Measurements from ENCODE around the gene GREM2. TPM values are rescaled to one million over a fixed set of nuclear protein-coding genes. Genes with fewer than 3 reads are reported as not detected.

Gene GREM2
- total RNA-seq, 2 donors from 2014 or later = under 0.01 TPM; not detected in 1

DNA sequence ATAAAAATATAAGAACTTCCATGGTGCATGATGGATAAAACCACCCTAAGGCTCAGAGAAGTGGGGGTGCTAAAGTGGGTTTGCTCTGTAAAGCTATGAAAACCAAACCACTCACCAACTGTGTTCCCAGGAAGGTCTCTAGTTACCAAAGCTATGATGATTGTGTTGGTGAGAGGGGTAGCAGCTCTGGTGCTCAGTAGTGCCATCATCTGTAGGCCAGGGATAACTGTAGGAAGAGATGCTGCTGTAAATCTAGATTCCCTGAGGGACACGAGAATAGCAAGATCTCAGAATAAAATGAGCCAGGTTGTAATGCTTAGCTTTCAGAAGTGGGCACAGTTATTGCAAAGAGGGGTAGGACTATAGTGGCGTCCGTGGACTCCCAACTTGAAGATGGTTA, 124.5 kb downstream of the GREM2 start:
- TF ChIP-seq, protein P1, sequence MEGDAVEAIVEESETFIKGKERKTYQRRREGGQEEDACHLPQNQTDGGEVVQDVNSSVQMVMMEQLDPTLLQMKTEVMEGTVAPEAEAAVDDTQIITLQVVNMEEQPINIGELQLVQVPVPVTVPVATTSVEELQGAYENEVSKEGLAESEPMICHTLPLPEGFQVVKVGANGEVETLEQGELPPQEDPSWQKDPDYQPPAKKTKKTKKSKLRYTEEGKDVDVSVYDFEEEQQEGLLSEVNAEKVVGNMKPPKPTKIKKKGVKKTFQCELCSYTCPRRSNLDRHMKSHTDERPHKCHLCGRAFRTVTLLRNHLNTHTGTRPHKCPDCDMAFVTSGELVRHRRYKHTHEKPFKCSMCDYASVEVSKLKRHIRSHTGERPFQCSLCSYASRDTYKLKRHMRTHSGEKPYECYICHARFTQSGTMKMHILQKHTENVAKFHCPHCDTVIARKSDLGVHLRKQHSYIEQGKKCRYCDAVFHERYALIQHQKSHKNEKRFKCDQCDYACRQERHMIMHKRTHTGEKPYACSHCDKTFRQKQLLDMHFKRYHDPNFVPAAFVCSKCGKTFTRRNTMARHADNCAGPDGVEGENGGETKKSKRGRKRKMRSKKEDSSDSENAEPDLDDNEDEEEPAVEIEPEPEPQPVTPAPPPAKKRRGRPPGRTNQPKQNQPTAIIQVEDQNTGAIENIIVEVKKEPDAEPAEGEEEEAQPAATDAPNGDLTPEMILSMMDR (IDR thresholded peaks at IDR 0.05) = no peak
- TF ChIP-seq POLR2A (IDR thresholded peaks at IDR 0.05) = no peak
- Histone ChIP-seq H3K36me3 (replicated peaks in 1 of 2; ENCODE audit: insufficient read depth in 1 of 2, low read depth in 2 of 2) (no peaks in the 10 kb centered on the region), H3K4me3 (no peak overlapping the region), H3K27ac (no peak overlapping the region), H3K27me3 (no peaks in the 10 kb centered on the region), H3K4me1 (no peaks in the 10 kb centered on the region), H3K9me3 (no peaks in the 10 kb centered on the region)
- 42% methylated on average over 3 of the region's 3 CpGs for WGBS, 2 donors
- intact Hi-C loops (cut with DNase I) = no loop called here
- DNase-seq = no peak
- no peak for ATAC-seq

DNA sequence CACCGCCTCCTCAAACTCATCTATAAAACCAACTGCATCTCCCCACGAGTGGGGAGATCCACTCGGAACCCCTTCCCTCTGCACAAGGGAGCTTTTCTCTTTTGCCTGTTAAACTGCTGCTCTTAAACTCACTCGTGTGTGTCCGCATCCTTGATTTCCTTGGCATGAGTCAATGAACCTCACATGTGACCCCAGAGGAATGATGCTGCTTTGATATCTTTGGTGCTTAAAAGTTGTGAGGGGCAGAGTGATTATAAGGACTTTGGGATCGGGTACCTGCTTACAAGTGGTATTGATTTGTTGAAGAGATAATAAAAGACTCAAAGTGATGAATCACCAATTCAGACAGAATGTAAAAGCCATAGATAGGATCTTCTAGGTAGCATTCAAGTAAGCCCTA, 125.3 kb downstream of the GREM2 start:
- WGBS, 2 donors = 49 to 61% methylated on average over 6 of the region's 6 CpGs

DNA sequence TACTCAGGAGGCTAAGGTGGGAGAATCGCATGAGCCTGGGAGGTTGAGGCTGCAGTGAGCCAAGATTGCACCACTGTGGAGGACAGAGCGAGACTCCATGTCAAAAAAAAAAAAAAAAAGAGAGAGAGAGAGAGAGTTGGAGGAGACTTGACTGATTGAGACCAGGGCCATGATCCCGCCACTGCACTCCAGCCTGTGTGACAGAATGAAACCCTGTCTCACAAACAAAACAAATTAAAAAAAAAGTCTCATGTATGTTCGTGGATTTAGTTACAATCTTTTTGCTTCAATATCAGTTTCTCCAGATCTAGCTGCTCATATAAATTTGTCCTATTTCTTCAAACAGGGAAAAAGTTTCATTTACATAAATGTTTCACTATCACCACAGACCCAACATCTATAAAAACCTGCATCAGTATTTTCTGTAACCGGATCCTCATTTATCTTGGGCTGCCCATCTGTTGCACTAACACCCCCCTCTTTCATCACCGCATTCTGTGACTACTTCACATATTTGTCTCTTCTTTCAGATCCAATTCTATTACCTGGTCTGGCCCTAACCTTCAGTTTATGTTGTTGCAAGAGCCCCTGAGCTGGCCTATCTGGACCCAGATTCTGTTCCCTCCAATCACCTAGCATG, 127.0 kb downstream of the GREM2 start:
- intact Hi-C loops (cut with DNase I) = no loop called here
- H3K9me3 ChIP-seq = no peaks in the 10 kb centered on the region
- TF ChIP-seq POLR2A (IDR thresholded peaks at IDR 0.05) = no peak
- TF ChIP-seq, protein P1 (IDR thresholded peaks at IDR 0.05) = no peak
- no peak for DNase-seq
- H3K27ac ChIP-seq = no peak overlapping the region
- H3K4me3 ChIP-seq = no peak overlapping the region
- no peaks in the 10 kb centered on the region for H3K27me3 ChIP-seq
- no peak for ATAC-seq
- H3K36me3 ChIP-seq (replicated peaks in 1 of 2; ENCODE audit: insufficient read depth in 1 of 2, low read depth in 2 of 2) = no peaks in the 10 kb centered on the region
- 61 to 75% methylated on average over 6 of the region's 6 CpGs for WGBS, 2 donors
- H3K4me1 ChIP-seq = no peaks in the 10 kb centered on the region

More for the DNA sequence above, 125.3 kb downstream of the GREM2 start:
- ATAC-seq (no peak), DNase-seq (no peak)
- H3K27ac ChIP-seq = no peak overlapping the region
- H3K4me1 ChIP-seq = no peaks in the 10 kb centered on the region
- no peaks in the 10 kb centered on the region for H3K27me3 ChIP-seq
- H3K9me3 ChIP-seq = no peaks in the 10 kb centered on the region
- intact Hi-C loops (cut with DNase I) = no loop called here
- H3K36me3 ChIP-seq (replicated peaks in 1 of 2; ENCODE audit: insufficient read depth in 1 of 2, low read depth in 2 of 2) = no peaks in the 10 kb centered on the region
- no peak overlapping the region for H3K4me3 ChIP-seq
- TF ChIP-seq POLR2A (IDR thresholded peaks at IDR 0.05) = no peak
- TF ChIP-seq, protein P1 (IDR thresholded peaks at IDR 0.05) = no peak

DNA sequence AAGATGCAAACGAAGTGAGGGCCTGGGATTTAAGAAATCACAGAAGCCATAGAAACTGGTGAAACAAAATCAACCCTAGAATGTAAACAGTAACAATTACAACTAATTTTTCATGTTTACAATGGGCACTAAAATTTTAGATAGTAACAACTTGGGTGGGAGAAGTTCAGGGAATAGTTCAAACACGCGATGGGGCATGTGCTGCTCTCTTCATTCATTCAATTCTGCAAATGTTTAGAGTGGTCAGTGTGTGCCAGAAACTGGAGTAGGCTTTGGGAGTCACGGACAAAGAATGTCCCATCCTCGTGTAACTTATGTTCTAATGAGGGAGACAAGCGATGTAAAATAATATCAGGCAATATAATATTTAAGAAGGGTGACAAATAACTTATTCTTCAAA, 133.4 kb downstream of the GREM2 start:
- Histone ChIP-seq H3K36me3 (replicated peaks in 1 of 2; ENCODE audit: insufficient read depth in 1 of 2, low read depth in 2 of 2) (no peaks in the 10 kb centered on the region), H3K9me3 (no peaks in the 10 kb centered on the region), H3K4me1 (no peaks in the 10 kb centered on the region), H3K27me3 (no peaks in the 10 kb centered on the region), H3K4me3 (no peak overlapping the region), H3K27ac (no peak overlapping the region)
- no peak for ATAC-seq
- no peak for TF ChIP-seq POLR2A (IDR thresholded peaks at IDR 0.05)
- TF ChIP-seq, protein P1 (IDR thresholded peaks at IDR 0.05) = no peak
- 67 to 69% methylated on average over 6 of the region's 6 CpGs for WGBS, 2 donors
- intact Hi-C loops (cut with DNase I) = no loop called here
- DNase-seq = no peak

DNA sequence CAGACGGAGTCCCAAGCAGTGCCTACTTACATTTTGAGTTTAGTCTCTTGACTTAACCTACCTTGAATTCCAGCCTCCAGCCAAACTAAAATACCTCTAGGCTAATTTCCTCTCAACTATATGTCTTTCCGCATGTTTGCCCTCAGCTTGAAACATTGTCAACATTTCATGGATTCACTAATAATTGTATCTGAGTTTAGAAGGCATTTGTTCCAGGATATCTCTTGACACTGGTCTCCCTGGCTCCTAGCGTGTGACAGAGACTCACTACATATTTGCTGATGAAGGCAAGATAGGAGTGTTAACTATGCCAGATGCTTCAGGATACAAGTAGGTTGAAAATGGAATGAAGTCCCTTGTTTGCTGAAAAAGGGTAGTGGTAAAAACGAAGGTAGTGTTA, 136.1 kb downstream of the GREM2 start:
- no peak overlapping the region for H3K4me3 ChIP-seq
- no peaks in the 10 kb centered on the region for H3K27me3 ChIP-seq
- no peak overlapping the region for H3K27ac ChIP-seq
- no peaks in the 10 kb centered on the region for H3K9me3 ChIP-seq
- TF ChIP-seq, protein P1 (IDR thresholded peaks at IDR 0.05) = no peak
- TF ChIP-seq POLR2A (IDR thresholded peaks at IDR 0.05) = no peak
- WGBS, 2 donors = 43 to 56% methylated on average over 4 of the region's 4 CpGs
- DNase-seq = no peak
- no peak for ATAC-seq
- intact Hi-C loops (cut with DNase I) = no loop called here
- H3K36me3 ChIP-seq (replicated peaks in 1 of 2; ENCODE audit: insufficient read depth in 1 of 2, low read depth in 2 of 2) = no peaks in the 10 kb centered on the region
- no peaks in the 10 kb centered on the region for H3K4me1 ChIP-seq
